K562 (cell line): Measurements from ENCODE around the gene SLC39A11. TPM values are rescaled to one million over a fixed set of nuclear protein-coding genes. Genes with fewer than 3 reads are reported as not detected.

Source experiments
- ATAC-seq: fragments of 200-7000 bp; cut with Tn5 transposase; 3 replicates; pipeline ENCODE4 v1.9.1; 2020; ENCODE audit warnings: moderate library complexity
- BruUV-seq: library from RNA; stranded (reverse); fragments of 400-500 nt; replicated peaks from 2 replicates; lab custom pipeline; 2021; lab: Mats Ljungman, UMichigan
- CTCF ChIA-PET: fragments of 300-600 bp; formaldehyde crosslinking; extraction: SDS; loops from one replicate; lab custom pipeline; 2021; ENCODE audit warnings: low intra/inter-chr PET ratio; lab: Yijun Ruan, JAX
- POLR2A ChIA-PET: fragments of 300-600, 350-650 bp; sonication (Branson Sonifier 250); formaldehyde crosslinking; extraction: SDS; loops from one replicate; lab custom pipeline; 2021; ENCODE audit warnings: antibody characterized with exemption, inconsistent platforms; lab: Yijun Ruan, JAX
- DNase-seq, 4 experiments: peaks; one replicate each; pipeline versions ENCODE4 v3.0.0 to v3.0.0-alpha.2; 2011 to 2018; ENCODE audit warnings: low spot score in 3 of 4, mixed read lengths in 3 of 4; ENCODE audit errors: extremely low read depth in 1 of 4
- FAIRE-seq: peaks from 2 replicates; lab custom pipeline; 2011; peaks lifted over from hg19 to GRCh38; lab: Jason Lieb, UNC
- H2AFZ ChIP-seq: 2 replicates; pipeline ENCODE4 v1.6.0; 2011; ENCODE audit warnings: low read depth, low read length, control low read depth, inconsistent platforms
- H3K27ac ChIP-seq: fragments of 200-600 bp; 3 replicates; pipeline ENCODE4 v1.8.0; 2011; ENCODE audit warnings: low read depth, mild to moderate bottlenecking, control low read depth, inconsistent platforms, low read length, moderate library complexity, mixed read lengths; ENCODE audit errors: extremely low read depth
- H3K27me3 ChIP-seq, 2 experiments: fragments of 300-600 bp in 1 of 2; 2 replicates in 1 of 2; 3 replicates in 1 of 2; pipeline versions ENCODE4 v1.6.0 to v1.8.0; 2011; ENCODE audit warnings: inconsistent platforms in 2 of 2, low read length in 2 of 2, mild to moderate bottlenecking in 1 of 2, mixed read lengths in 1 of 2, moderate library complexity in 1 of 2; ENCODE audit not compliant: control insufficient read depth in 2 of 2, insufficient read depth in 2 of 2
- H3K36me3 ChIP-seq: fragments of 300-600 bp; 3 replicates; pipeline ENCODE4 v1.8.0; 2011; ENCODE audit warnings: mild to moderate bottlenecking, low read length, inconsistent platforms; ENCODE audit not compliant: control insufficient read depth, insufficient read depth
- H3K4me1 ChIP-seq, 2 experiments: fragments of 200-600 bp in 1 of 2; replicated peaks in 1 of 2; 2 replicates in 1 of 2; 3 replicates in 1 of 2; pipeline versions ENCODE4 v1.5.1 to v1.8.0; 2011; ENCODE audit warnings: inconsistent platforms in 2 of 2, low read length in 2 of 2, mild to moderate bottlenecking in 1 of 2, mixed read lengths in 1 of 2, moderate library complexity in 1 of 2; ENCODE audit not compliant: control insufficient read depth in 2 of 2, insufficient read depth in 2 of 2
- H3K4me2 ChIP-seq: 2 replicates; pipeline ENCODE4 v1.6.1; 2011; ENCODE audit warnings: low read length, control low read depth, inconsistent platforms, mixed read lengths; ENCODE audit not compliant: insufficient read depth
- H3K4me3 ChIP-seq: fragments of 200-600 bp; sonication (generic), shearing (Covaris generic); 2 replicates; pipeline ENCODE4 v1.5.1; 2016; ENCODE audit warnings: control low read depth, inconsistent platforms
- H3K79me2 ChIP-seq: fragments of 200-600 bp; 3 replicates; pipeline ENCODE4 v1.8.0; 2011; ENCODE audit warnings: low read length, inconsistent platforms; ENCODE audit not compliant: control insufficient read depth, insufficient read depth
- H3K9ac ChIP-seq, 2 experiments: 2 replicates each; pipeline versions ENCODE4 v1.6.0 to v1.6.1; 2011; ENCODE audit warnings: low read depth in 2 of 2, low read length in 2 of 2, control low read depth in 1 of 2, inconsistent platforms in 1 of 2, mild to moderate bottlenecking in 1 of 2, mixed read lengths in 1 of 2; ENCODE audit not compliant: insufficient read depth in 1 of 2
- H3K9me1 ChIP-seq: one replicate; pipeline ENCODE4 v1.6.0; 2011; ENCODE audit warnings: inconsistent platforms, mild to moderate bottlenecking, low read length, moderate library complexity; ENCODE audit not compliant: control insufficient read depth, insufficient read depth
- H3K9me3 ChIP-seq: replicated peaks from 2 replicates; pipeline ENCODE4 v1.5.1; 2011; ENCODE audit warnings: low read depth, low read length, inconsistent platforms; ENCODE audit not compliant: control insufficient read depth, insufficient read depth
- H4K20me1 ChIP-seq: replicated peaks from 2 replicates; pipeline ENCODE4 v1.6.1; 2011; ENCODE audit warnings: low read length, inconsistent platforms, mixed read lengths; ENCODE audit not compliant: control insufficient read depth, insufficient read depth
- NFIC ChIP-seq: fragments of 450-650 bp; IDR thresholded peaks from 2 replicates; pipeline ENCODE4 v1.6.1; 2017; ENCODE audit warnings: mild to moderate bottlenecking, inconsistent platforms
- RBFOX2 ChIP-seq: fragments of 200-400 bp; formaldehyde crosslinking; IDR thresholded peaks from 2 replicates; pipeline ENCODE4 v1.6.1; 2017; ENCODE audit warnings: low read depth, mild to moderate bottlenecking, low read length, moderate library complexity
- WGBS: fragments of 100-300 bp; shearing (Covaris generic); methylation state at CpG from one replicate; pipeline ENCODE4 v1.1.6; 2016; ENCODE audit warnings: low coverage, mixed read lengths; ENCODE audit not compliant: insufficient coverage; ENCODE audit errors: missing lambda C conversion rate; 5-methylcytosine and 5-hydroxymethylcytosine counted together
- in situ Hi-C: fragments of 300-500 bp; cut with MboI; formaldehyde crosslinking; loops from 4 replicates; pipeline ENCODE4 v1.15.0; 2018; ENCODE audit warnings: inconsistent platforms, mixed read lengths
- intact Hi-C: fragments of 100-400 bp; cut with micrococcal nuclease; formaldehyde crosslinking; loops from 2 replicates; pipeline ENCODE4 v1.14.2; 2022
- polyA plus RNA-seq, 8 experiments: library from polyadenylated mRNA; depleted of rRNA in 4 of 8; stranded (reverse) in 5 of 8; unstranded in 3 of 8; fragments of >200 nt; fragmentation: Nextera tagmentation in 2 of 8; fragmentation: Illumina TruSeq in 1 of 8; extraction: Ambion mirVana in 2 of 8; extraction: Trizol in 1 of 8; gene quantifications; 2 replicates each; pipeline versions ENCODE4 v1.2.1 to v1.2.3, GENCODE V29; 2011 to 2014; ENCODE audit warnings: inconsistent platforms in 1 of 8, missing spikeins in 1 of 8
- total RNA-seq, 7 experiments: library from RNA; depleted of rRNA in 6 of 7; stranded (reverse); fragments of >200 nt in 6 of 7; fragmentation: Illumina TruSeq in 2 of 7; extraction: Trizol in 2 of 7; gene quantifications; 2 replicates each; pipeline versions ENCODE4 v1.2.1 to v1.2.3, GENCODE V29; 2011 to 2021; ENCODE audit warnings: low replicate concordance in 1 of 7
- TF ChIP-seq, protein P1 (sequence below): fragments of 450-650 bp; IDR thresholded peaks from 2 replicates; pipeline ENCODE4 v1.6.1; 2016; ENCODE audit warnings: mild to moderate bottlenecking, moderate library complexity
- TF ChIP-seq, protein P2 (sequence below), 2 experiments: fragments of 150-350 bp in 1 of 2; IDR thresholded peaks; 2 replicates each; pipeline ENCODE4 v1.6.1; 2012 to 2016; ENCODE audit warnings: low read depth in 2 of 2, low read length in 2 of 2, mild to moderate bottlenecking in 1 of 2, moderate library complexity in 1 of 2

Gene SLC39A11
- total and polyA plus RNA-seq, 9 of the 15 experiments (the other 6 are each of a cell fraction or from before 2014, with no cell fraction given): 10.5 to 26.4 (median 13.4) TPM

DNA sequence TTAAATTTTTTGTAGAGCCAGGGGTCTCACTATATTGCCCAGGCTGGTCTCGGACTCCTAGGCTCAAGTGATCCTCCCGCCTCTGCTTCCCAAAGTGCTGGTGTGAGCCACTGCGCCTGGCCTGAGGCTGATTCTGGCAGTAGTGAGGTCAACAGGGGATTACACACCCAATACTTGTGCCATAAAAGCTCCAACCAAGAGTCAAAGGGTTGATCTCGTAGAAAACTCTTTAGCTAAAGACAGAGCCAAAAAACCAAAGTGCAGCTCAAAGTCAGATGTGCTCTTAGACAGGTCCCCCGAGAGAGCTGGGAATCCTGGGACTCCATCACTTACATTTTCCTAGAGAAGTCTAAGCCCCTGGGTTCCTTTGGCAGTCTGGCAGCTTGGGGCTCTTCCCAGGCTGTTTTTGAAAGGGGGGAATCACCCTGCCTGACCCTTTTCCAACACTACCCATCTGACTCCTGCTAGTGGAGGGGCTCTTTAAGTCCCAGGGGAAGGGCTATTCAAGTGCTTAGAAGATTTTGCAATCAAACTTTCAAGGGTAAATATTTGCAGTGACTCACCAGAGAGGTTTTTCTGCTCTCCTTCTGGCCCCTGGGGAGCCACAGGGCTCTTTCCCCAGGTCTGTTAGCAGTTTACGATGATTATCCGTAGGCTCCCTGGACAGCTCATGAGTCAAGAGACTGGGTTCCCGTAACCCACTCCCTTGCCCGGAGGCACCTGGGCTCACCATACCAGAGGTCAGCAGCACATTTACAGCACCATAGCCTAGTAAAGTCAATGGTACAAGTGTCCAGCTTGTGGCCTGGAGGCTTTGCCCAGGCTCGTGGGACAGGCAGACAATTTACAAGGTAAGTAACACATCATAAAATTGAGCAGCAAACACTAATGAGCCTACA is 408.7 kb downstream of the SLC39A11 start:
- POLR2A ChIA-PET: interaction anchor here (0.6 to 1.5 kb wide), 5 partner anchors 10 to 1341 kb away, joined by 3 to 8 read pairs (median 3); no protein-coding TSS in a partner anchor
- H3K4me1 ChIP-seq: no peaks in the 10 kb centered on the region; a peak in 1 of 5 replicates
- H3K4me3 ChIP-seq: no peak overlapping the region
- H3K79me2 ChIP-seq: no peaks in the 10 kb centered on the region
- BruUV-seq: no TSS peak
- DNase-seq (no peak), ATAC-seq (no peak), FAIRE-seq (no peak)
- no peaks in the 10 kb centered on the region for H3K9me1 ChIP-seq
- 32% methylated on average over 10 of the region's 10 CpGs for WGBS
- in situ Hi-C loops (no loop called here), intact Hi-C loops (no loop called here)
- CTCF ChIA-PET: no interaction called here
- no peaks in the 10 kb centered on the region; a peak in 1 of 5 replicates for H3K27me3 ChIP-seq
- H3K9ac ChIP-seq: no peak overlapping the region
- H2AFZ ChIP-seq: no peak overlapping the region
- H3K9me3 ChIP-seq: no peaks in the 10 kb centered on the region
- no peaks in the 10 kb centered on the region for H4K20me1 ChIP-seq
- H3K4me2 ChIP-seq: no peak overlapping the region
- H3K36me3 ChIP-seq: no peaks in the 10 kb centered on the region
- H3K27ac ChIP-seq: no peak overlapping the region
- TF ChIP-seq, protein P1, sequence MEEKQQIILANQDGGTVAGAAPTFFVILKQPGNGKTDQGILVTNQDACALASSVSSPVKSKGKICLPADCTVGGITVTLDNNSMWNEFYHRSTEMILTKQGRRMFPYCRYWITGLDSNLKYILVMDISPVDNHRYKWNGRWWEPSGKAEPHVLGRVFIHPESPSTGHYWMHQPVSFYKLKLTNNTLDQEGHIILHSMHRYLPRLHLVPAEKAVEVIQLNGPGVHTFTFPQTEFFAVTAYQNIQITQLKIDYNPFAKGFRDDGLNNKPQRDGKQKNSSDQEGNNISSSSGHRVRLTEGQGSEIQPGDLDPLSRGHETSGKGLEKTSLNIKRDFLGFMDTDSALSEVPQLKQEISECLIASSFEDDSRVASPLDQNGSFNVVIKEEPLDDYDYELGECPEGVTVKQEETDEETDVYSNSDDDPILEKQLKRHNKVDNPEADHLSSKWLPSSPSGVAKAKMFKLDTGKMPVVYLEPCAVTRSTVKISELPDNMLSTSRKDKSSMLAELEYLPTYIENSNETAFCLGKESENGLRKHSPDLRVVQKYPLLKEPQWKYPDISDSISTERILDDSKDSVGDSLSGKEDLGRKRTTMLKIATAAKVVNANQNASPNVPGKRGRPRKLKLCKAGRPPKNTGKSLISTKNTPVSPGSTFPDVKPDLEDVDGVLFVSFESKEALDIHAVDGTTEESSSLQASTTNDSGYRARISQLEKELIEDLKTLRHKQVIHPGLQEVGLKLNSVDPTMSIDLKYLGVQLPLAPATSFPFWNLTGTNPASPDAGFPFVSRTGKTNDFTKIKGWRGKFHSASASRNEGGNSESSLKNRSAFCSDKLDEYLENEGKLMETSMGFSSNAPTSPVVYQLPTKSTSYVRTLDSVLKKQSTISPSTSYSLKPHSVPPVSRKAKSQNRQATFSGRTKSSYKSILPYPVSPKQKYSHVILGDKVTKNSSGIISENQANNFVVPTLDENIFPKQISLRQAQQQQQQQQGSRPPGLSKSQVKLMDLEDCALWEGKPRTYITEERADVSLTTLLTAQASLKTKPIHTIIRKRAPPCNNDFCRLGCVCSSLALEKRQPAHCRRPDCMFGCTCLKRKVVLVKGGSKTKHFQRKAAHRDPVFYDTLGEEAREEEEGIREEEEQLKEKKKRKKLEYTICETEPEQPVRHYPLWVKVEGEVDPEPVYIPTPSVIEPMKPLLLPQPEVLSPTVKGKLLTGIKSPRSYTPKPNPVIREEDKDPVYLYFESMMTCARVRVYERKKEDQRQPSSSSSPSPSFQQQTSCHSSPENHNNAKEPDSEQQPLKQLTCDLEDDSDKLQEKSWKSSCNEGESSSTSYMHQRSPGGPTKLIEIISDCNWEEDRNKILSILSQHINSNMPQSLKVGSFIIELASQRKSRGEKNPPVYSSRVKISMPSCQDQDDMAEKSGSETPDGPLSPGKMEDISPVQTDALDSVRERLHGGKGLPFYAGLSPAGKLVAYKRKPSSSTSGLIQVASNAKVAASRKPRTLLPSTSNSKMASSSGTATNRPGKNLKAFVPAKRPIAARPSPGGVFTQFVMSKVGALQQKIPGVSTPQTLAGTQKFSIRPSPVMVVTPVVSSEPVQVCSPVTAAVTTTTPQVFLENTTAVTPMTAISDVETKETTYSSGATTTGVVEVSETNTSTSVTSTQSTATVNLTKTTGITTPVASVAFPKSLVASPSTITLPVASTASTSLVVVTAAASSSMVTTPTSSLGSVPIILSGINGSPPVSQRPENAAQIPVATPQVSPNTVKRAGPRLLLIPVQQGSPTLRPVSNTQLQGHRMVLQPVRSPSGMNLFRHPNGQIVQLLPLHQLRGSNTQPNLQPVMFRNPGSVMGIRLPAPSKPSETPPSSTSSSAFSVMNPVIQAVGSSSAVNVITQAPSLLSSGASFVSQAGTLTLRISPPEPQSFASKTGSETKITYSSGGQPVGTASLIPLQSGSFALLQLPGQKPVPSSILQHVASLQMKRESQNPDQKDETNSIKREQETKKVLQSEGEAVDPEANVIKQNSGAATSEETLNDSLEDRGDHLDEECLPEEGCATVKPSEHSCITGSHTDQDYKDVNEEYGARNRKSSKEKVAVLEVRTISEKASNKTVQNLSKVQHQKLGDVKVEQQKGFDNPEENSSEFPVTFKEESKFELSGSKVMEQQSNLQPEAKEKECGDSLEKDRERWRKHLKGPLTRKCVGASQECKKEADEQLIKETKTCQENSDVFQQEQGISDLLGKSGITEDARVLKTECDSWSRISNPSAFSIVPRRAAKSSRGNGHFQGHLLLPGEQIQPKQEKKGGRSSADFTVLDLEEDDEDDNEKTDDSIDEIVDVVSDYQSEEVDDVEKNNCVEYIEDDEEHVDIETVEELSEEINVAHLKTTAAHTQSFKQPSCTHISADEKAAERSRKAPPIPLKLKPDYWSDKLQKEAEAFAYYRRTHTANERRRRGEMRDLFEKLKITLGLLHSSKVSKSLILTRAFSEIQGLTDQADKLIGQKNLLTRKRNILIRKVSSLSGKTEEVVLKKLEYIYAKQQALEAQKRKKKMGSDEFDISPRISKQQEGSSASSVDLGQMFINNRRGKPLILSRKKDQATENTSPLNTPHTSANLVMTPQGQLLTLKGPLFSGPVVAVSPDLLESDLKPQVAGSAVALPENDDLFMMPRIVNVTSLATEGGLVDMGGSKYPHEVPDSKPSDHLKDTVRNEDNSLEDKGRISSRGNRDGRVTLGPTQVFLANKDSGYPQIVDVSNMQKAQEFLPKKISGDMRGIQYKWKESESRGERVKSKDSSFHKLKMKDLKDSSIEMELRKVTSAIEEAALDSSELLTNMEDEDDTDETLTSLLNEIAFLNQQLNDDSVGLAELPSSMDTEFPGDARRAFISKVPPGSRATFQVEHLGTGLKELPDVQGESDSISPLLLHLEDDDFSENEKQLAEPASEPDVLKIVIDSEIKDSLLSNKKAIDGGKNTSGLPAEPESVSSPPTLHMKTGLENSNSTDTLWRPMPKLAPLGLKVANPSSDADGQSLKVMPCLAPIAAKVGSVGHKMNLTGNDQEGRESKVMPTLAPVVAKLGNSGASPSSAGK: no peak
- TF ChIP-seq, protein P2, sequence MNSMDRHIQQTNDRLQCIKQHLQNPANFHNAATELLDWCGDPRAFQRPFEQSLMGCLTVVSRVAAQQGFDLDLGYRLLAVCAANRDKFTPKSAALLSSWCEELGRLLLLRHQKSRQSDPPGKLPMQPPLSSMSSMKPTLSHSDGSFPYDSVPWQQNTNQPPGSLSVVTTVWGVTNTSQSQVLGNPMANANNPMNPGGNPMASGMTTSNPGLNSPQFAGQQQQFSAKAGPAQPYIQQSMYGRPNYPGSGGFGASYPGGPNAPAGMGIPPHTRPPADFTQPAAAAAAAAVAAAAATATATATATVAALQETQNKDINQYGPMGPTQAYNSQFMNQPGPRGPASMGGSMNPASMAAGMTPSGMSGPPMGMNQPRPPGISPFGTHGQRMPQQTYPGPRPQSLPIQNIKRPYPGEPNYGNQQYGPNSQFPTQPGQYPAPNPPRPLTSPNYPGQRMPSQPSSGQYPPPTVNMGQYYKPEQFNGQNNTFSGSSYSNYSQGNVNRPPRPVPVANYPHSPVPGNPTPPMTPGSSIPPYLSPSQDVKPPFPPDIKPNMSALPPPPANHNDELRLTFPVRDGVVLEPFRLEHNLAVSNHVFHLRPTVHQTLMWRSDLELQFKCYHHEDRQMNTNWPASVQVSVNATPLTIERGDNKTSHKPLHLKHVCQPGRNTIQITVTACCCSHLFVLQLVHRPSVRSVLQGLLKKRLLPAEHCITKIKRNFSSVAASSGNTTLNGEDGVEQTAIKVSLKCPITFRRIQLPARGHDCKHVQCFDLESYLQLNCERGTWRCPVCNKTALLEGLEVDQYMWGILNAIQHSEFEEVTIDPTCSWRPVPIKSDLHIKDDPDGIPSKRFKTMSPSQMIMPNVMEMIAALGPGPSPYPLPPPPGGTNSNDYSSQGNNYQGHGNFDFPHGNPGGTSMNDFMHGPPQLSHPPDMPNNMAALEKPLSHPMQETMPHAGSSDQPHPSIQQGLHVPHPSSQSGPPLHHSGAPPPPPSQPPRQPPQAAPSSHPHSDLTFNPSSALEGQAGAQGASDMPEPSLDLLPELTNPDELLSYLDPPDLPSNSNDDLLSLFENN (IDR thresholded peaks at IDR 0.05; ENCODE audit: low read depth in 2 of 2, low read length in 2 of 2): no peak
- no peak for TF ChIP-seq NFIC
- TF ChIP-seq RBFOX2: no peak
